Adrenal gland (tissue), 12 donors: ENCODE data around the gene FBXO10. TPM values are rescaled to one million over a fixed set of nuclear protein-coding genes. Genes with fewer than 3 reads are reported as not detected.

Experiments used
- DNase-seq, 7 donors: peaks; one replicate each; pipeline ENCODE4 v3.0.0-alpha.2; 2019 to 2020
- H3K27ac ChIP-seq, 5 donors: fragments of 200-600 bp; sonication (generic) in 4 of 5; 1 replicate in 3 of 5; 2 replicates in 2 of 5; pipeline versions ENCODE4 v1.5.1 to v1.8.0; 2016 to 2020; ENCODE audit warnings: mild to moderate bottlenecking in 1 of 5
- H3K27me3 ChIP-seq: fragments of 200-600 bp; 2 replicates; pipeline ENCODE4 v1.8.0; 2021
- H3K36me3 ChIP-seq, 2 donors: fragments of 200-600 bp; replicated peaks in 1 of 2; 1 replicate in 1 of 2; 2 replicates in 1 of 2; pipeline versions ENCODE4 v1.5.1 to v1.8.0; 2018 to 2022
- H3K4me1 ChIP-seq, 2 donors: fragments of 200-600 bp; replicated peaks in 1 of 2; 1 replicate in 1 of 2; 2 replicates in 1 of 2; pipeline versions ENCODE4 v1.5.1 to v1.8.0; 2018 to 2021
- H3K4me3 ChIP-seq, 4 donors: fragments of 200-600 bp; sonication (generic) in 3 of 4; one replicate each; pipeline ENCODE4 v1.5.1; 2016 to 2018
- H3K9me3 ChIP-seq, 3 donors: fragments of 200-600 bp; sonication (generic) in 1 of 3; replicated peaks in 1 of 3; 1 replicate in 2 of 3; 2 replicates in 1 of 3; pipeline versions ENCODE4 v1.5.1 to v1.8.0; 2016 to 2021
- CTCF ChIP-seq, 6 experiments: fragments of 450-650 bp in 4 of 6; fragments of 200-600 bp in 2 of 6; sonication (generic) in 1 of 6; IDR thresholded peaks; 1 replicate in 5 of 6; 2 replicates in 1 of 6; pipeline versions ENCODE4 v1.5.1 to v1.8.0; 2016 to 2021; ENCODE audit warnings: antibody characterized with exemption in 6 of 6, mild to moderate bottlenecking in 2 of 6, moderate library complexity in 1 of 6
- POLR2A ChIP-seq, 2 donors: fragments of 450-650 bp; IDR thresholded peaks; one replicate each; pipeline ENCODE4 v1.6.1; 2017; ENCODE audit warnings: antibody characterized with exemption in 2 of 2, mild to moderate bottlenecking in 2 of 2, moderate library complexity in 1 of 2
- WGBS, 4 donors: extraction: QIAGEN DNeasy Blood & Tissue Kit in 2 of 4; methylation state at CpG; one replicate each; pipeline versions ENCODE4 v1.1.5 to v1.1.7; 2013 to 2017; 5-methylcytosine and 5-hydroxymethylcytosine counted together
- intact Hi-C, 2 donors: fragments of 100-400 bp; cut with DNase I; formaldehyde crosslinking; loops; one replicate each; pipeline versions ENCODE4 v1.14.1 to v1.15.0; 2022 to 2023
- polyA plus RNA-seq, 3 donors: library from polyadenylated mRNA; stranded (reverse); fragments of 200-250 nt in 2 of 3; fragments of 350-450 nt in 1 of 3; fragmentation: Illumina TruSeq in 1 of 3; extraction: RNeasy Lipid Tissue Mini Kit (QIAGEN cat#74804) in 1 of 3; gene quantifications; one replicate each; pipeline ENCODE4 v1.2.3, GENCODE V29; 2013 to 2014
- total RNA-seq, 9 donors: library from RNA; depleted of rRNA in 4 of 9; stranded (reverse); fragments of >200 nt in 4 of 9; fragments of 120-200 nt in 1 of 9; fragmentation: NEBNext Ultra II Directional in 1 of 9; extraction: Animal tissue kit (Norgen Biotek cat#: 25700) in 1 of 9; gene quantifications; one replicate each; pipeline versions ENCODE4 v1.1.0 to v1.2.4, GENCODE V29; 2013 to 2023
- donor health status: healthy with polysubstance abuse.
- donor health status: Bipolar disorder and iron deficiency.
- donor health status: DM: yes; HTN: yes; CAD: no.
- donor health status: DM: no; HTN: no; CAD: no.
- donor health status: DM: no; HTN: no; CAD: no.
- donor health status: DM: yes; HTN: yes; CAD: no.

The FBXO10 gene
- total and polyA plus RNA-seq, 12 donors = 7.2 to 86.6 (median 12.3) TPM

GRCh38 chr9:37563806-37564513, 12.2 kb downstream of the FBXO10 start:
- 65 to 98% (median 74%) methylated on average over 2 to 3 of the region's 3 CpGs for WGBS, 4 donors
- intact Hi-C loops = no loop called here
- Histone ChIP-seq H3K27ac (no peak overlapping the region), H3K9me3 (no peaks in the 10 kb centered on the region), H3K4me3 (no peak overlapping the region), H3K4me1 (no peaks in the 10 kb centered on the region), H3K36me3 (no peaks in the 10 kb centered on the region), H3K27me3 (no peaks in the 10 kb centered on the region)
- TF ChIP-seq POLR2A (IDR thresholded peaks at IDR 0.05) (no peak), CTCF (IDR thresholded peaks at IDR 0.05) (no peak)
- no peak for DNase-seq

- intact Hi-C loops = no loop called here
- DNase-seq = no peak
- Histone ChIP-seq H3K4me3 (no peak overlapping the region), H3K36me3 (no peaks in the 10 kb centered on the region), H3K27ac (no peak overlapping the region), H3K27me3 (no peaks in the 10 kb centered on the region), H3K4me1 (no peaks in the 10 kb centered on the region), H3K9me3 (no peaks in the 10 kb centered on the region)
- 75 to 100% (median 90%) methylated on average over 1 of the region's 1 CpG for WGBS, 4 donors
- TF ChIP-seq CTCF (IDR thresholded peaks at IDR 0.05) = no peak
- no peak for TF ChIP-seq POLR2A (IDR thresholded peaks at IDR 0.05)
Observed at GRCh38 chr9:37562826-37563225, 13.4 kb downstream of the FBXO10 start.

GRCh38 chr9:37561682-37562081, 14.5 kb downstream of the FBXO10 start:
- intact Hi-C loops = no loop called here
- DNase-seq = no peak
- WGBS, 4 donors = 54 to 83% (median 77%) methylated on average over 2 of the region's 2 CpGs

More at GRCh38 chr9:37561682-37562081, 14.5 kb downstream of the FBXO10 start:
- no peak for TF ChIP-seq POLR2A (IDR thresholded peaks at IDR 0.05)
- no peak for TF ChIP-seq CTCF (IDR thresholded peaks at IDR 0.05)
- Histone ChIP-seq H3K36me3 (no peaks in the 10 kb centered on the region), H3K4me3 (no peak overlapping the region), H3K27ac (no peak overlapping the region), H3K9me3 (no peaks in the 10 kb centered on the region), H3K4me1 (no peaks in the 10 kb centered on the region), H3K27me3 (no peaks in the 10 kb centered on the region)
